HepG2 (cell line): ENCODE results near the gene BRSK2.

Experiments used
- NR1H2 ChIP-seq: sonication (generic); formaldehyde crosslinking; IDR thresholded peaks from 2 replicates; pipeline ENCODE4 v1.8.1; 2022; ENCODE audit warnings: low read depth, missing genetic modification reagents, borderline replicate concordance
- POLR2A ChIP-seq, 2 experiments: IDR thresholded peaks; 2 replicates each; pipeline ENCODE4 v1.6.1; 2011; ENCODE audit warnings: low read depth in 2 of 2, low read length in 2 of 2, mild to moderate bottlenecking in 1 of 2, moderate library complexity in 1 of 2; ENCODE audit not compliant: insufficient read depth in 1 of 2
- ZNF124 ChIP-seq: sonication (generic); formaldehyde crosslinking; IDR thresholded peaks from 2 replicates; pipeline ENCODE4 v1.4.0; 2020; ENCODE audit warnings: missing genetic modification reagents
- TF ChIP-seq, protein P1 (sequence below): sonication (generic); formaldehyde crosslinking; IDR thresholded peaks from 2 replicates; pipeline ENCODE4 v1.5.0; 2020; ENCODE audit warnings: mild to moderate bottlenecking, missing genetic modification reagents, moderate library complexity
- TF ChIP-seq, protein P2 (sequence below): sonication (generic); formaldehyde crosslinking; conservative IDR thresholded peaks from 2 replicates; pipeline ENCODE4 v1.8.0; 2022; ENCODE audit warnings: missing genetic modification reagents

DNA sequence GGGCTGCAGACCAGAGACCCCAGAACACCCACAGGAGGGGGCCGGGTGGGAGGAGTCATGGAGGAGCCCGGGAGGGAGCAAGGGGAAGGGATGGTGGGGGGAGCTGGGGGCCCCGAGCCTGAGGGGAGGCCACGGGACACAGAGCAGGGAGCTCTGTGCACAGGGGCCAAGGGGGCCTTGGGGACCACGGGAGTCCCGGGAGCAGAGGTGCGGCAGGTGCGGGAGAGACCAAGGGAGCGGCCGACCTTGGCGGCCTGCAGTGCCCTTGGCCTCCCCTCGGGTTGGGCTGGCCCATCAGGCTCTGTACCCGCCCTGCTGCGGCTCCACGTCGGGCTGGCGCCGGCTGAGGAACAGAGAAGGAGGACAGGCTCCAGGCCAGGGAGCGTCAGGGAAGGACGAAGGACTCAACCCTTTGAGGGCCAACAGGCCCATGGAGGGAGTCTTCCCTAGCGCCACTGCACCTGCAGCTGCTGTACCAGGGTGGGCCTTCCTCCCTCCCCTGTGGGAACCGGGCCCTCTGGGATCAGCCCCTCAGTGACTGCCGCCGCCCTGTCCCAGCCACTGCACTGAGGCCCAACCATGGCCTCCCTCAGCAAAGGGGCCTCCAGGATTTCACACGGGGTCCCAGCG lies 17.8 kb upstream of the BRSK2 start:
- TF ChIP-seq ZNF124 (CRISPR knock-in tag) (no peak), POLR2A (IDR thresholded peaks at IDR 0.05; ENCODE audit: insufficient read depth in 1 of 2, low read depth in 2 of 2, low read length in 2 of 2) (no peak), NR1H2 (CRISPR knock-in tag) (no peak)
- TF ChIP-seq, protein P1, sequence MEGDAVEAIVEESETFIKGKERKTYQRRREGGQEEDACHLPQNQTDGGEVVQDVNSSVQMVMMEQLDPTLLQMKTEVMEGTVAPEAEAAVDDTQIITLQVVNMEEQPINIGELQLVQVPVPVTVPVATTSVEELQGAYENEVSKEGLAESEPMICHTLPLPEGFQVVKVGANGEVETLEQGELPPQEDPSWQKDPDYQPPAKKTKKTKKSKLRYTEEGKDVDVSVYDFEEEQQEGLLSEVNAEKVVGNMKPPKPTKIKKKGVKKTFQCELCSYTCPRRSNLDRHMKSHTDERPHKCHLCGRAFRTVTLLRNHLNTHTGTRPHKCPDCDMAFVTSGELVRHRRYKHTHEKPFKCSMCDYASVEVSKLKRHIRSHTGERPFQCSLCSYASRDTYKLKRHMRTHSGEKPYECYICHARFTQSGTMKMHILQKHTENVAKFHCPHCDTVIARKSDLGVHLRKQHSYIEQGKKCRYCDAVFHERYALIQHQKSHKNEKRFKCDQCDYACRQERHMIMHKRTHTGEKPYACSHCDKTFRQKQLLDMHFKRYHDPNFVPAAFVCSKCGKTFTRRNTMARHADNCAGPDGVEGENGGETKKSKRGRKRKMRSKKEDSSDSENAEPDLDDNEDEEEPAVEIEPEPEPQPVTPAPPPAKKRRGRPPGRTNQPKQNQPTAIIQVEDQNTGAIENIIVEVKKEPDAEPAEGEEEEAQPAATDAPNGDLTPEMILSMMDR, result no peak
- TF ChIP-seq, protein P2, sequence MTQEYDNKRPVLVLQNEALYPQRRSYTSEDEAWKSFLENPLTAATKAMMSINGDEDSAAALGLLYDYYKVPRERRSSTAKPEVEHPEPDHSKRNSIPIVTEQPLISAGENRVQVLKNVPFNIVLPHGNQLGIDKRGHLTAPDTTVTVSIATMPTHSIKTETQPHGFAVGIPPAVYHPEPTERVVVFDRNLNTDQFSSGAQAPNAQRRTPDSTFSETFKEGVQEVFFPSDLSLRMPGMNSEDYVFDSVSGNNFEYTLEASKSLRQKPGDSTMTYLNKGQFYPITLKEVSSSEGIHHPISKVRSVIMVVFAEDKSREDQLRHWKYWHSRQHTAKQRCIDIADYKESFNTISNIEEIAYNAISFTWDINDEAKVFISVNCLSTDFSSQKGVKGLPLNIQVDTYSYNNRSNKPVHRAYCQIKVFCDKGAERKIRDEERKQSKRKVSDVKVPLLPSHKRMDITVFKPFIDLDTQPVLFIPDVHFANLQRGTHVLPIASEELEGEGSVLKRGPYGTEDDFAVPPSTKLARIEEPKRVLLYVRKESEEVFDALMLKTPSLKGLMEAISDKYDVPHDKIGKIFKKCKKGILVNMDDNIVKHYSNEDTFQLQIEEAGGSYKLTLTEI (CRISPR knock-in tag), result no peak
